GM23338 (cell line): Measurements from ENCODE around the gene FRYL. TPM values are rescaled to one million over a fixed set of nuclear protein-coding genes. Genes with fewer than 3 reads are reported as not detected.

Source experiments
- ATAC-seq: fragments of 200-7000 bp; cut with Tn5 transposase; 3 replicates; pipeline ENCODE4 v1.9.1; 2020
- DNase-seq: peaks from one replicate; pipeline ENCODE4 v3.0.0-alpha.2; 2015; ENCODE audit warnings: low spot score
- H2AFZ ChIP-seq: fragments of 200-600 bp; sonication (generic); 2 replicates; pipeline ENCODE4 v1.8.0; 2016; ENCODE audit warnings: antibody characterized with exemption, mild to moderate bottlenecking, moderate library complexity
- H3F3A ChIP-seq: fragments of 200-600 bp; sonication (generic); replicated peaks from 2 replicates; pipeline ENCODE4 v1.8.0; 2017; ENCODE audit warnings: antibody characterized with exemption, mixed run types, low read depth
- H3K27ac ChIP-seq: fragments of 200-600 bp; sonication (generic); 2 replicates; pipeline ENCODE4 v1.6.1; 2016; ENCODE audit warnings: low read depth
- H3K27me3 ChIP-seq: fragments of 200-600 bp; sonication (generic); 2 replicates; pipeline ENCODE4 v1.8.0; 2016; ENCODE audit warnings: mild to moderate bottlenecking, mixed run types, moderate library complexity; ENCODE audit not compliant: insufficient read depth
- H3K36me3 ChIP-seq: fragments of 200-600 bp; sonication (generic); 2 replicates; pipeline ENCODE4 v1.8.0; 2016; ENCODE audit warnings: mild to moderate bottlenecking; ENCODE audit not compliant: insufficient read depth
- H3K4me1 ChIP-seq: fragments of 200-600 bp; sonication (generic); 2 replicates; pipeline ENCODE4 v1.8.0; 2016; ENCODE audit warnings: mild to moderate bottlenecking, moderate library complexity; ENCODE audit not compliant: insufficient read depth
- H3K4me2 ChIP-seq: fragments of 200-600 bp; sonication (generic); 2 replicates; pipeline ENCODE4 v1.7.1; 2017; ENCODE audit warnings: mixed run types
- H3K4me3 ChIP-seq: fragments of 200-600 bp; sonication (generic); 2 replicates; pipeline ENCODE4 v1.6.1; 2016; ENCODE audit warnings: mixed run types
- H3K79me2 ChIP-seq: fragments of 200-600 bp; sonication (generic); replicated peaks from 2 replicates; pipeline ENCODE4 v1.8.0; 2017; ENCODE audit warnings: mild to moderate bottlenecking; ENCODE audit not compliant: insufficient read depth
- H3K9me2 ChIP-seq: fragments of 200-600 bp; sonication (generic); 2 replicates; pipeline ENCODE4 v1.8.0; 2017; ENCODE audit not compliant: insufficient read depth
- H4K20me1 ChIP-seq: fragments of 200-600 bp; sonication (generic); replicated peaks from 2 replicates; pipeline ENCODE4 v1.8.0; 2017; ENCODE audit warnings: mild to moderate bottlenecking; ENCODE audit not compliant: insufficient read depth
- H3K27ac Mint-ChIP-seq: 2 replicates; pipeline ENCODE4 v1.8.0; 2020; ENCODE audit warnings: inconsistent platforms, mild to moderate bottlenecking, moderate library complexity, mixed read lengths
- H3K27me3 Mint-ChIP-seq: 3 replicates; pipeline ENCODE4 v1.8.0; 2022; ENCODE audit warnings: low read depth, mild to moderate bottlenecking, moderate library complexity, mixed read lengths, inconsistent platforms; ENCODE audit not compliant: insufficient read depth, poor library complexity
- H3K36me3 Mint-ChIP-seq: 3 replicates; pipeline ENCODE4 v1.8.0; 2021; ENCODE audit warnings: low read depth, mild to moderate bottlenecking, inconsistent platforms, moderate library complexity, mixed read lengths
- H3K4me1 Mint-ChIP-seq: 3 replicates; pipeline ENCODE4 v1.8.0; 2020; ENCODE audit warnings: mild to moderate bottlenecking, inconsistent platforms, mixed read lengths
- H3K4me3 Mint-ChIP-seq: 3 replicates; pipeline ENCODE4 v1.8.0; 2021; ENCODE audit warnings: moderate library complexity, mild to moderate bottlenecking, inconsistent platforms, mixed read lengths
- H3K9me3 Mint-ChIP-seq: 3 replicates; pipeline ENCODE4 v1.8.0; 2020; ENCODE audit warnings: moderate library complexity, mild to moderate bottlenecking, inconsistent platforms, mixed read lengths
- CREB1 ChIP-seq: fragments of 250-450 bp; sonication (Bioruptor Pico); IDR thresholded peaks from 2 replicates; pipeline ENCODE4 v1.5.0; 2020; ENCODE audit warnings: low read depth, mild to moderate bottlenecking, moderate library complexity
- CTCF ChIP-seq, 2 experiments: fragments of 200-600 bp in 1 of 2; sonication (generic) in 1 of 2; conservative IDR thresholded peaks; 2 replicates each; pipeline versions ENCODE4 v1.5.1 to v1.6.1; 2016 to 2017; ENCODE audit warnings: antibody characterized with exemption in 2 of 2, low read depth in 2 of 2, mild to moderate bottlenecking in 2 of 2, moderate library complexity in 1 of 2
- ETS1 ChIP-seq: IDR thresholded peaks from 2 replicates; pipeline ENCODE4 v1.6.1; 2016; ENCODE audit warnings: antibody characterized with exemption
- EZH2 ChIP-seq: fragments of 200-600 bp; sonication (generic); IDR thresholded peaks from one replicate; pipeline ENCODE4 v1.8.0; 2017; ENCODE audit warnings: antibody characterized with exemption, mild to moderate bottlenecking, low read depth; ENCODE audit not compliant: unreplicated experiment
- EZH2phosphoT487 ChIP-seq: fragments of 200-600 bp; sonication (generic); IDR thresholded peaks from one replicate; pipeline ENCODE4 v1.8.1; 2018; ENCODE audit warnings: antibody characterized with exemption; ENCODE audit not compliant: unreplicated experiment
- JUNB ChIP-seq: IDR thresholded peaks from one replicate; pipeline ENCODE4 v1.6.1; 2016; ENCODE audit warnings: antibody characterized with exemption; ENCODE audit not compliant: unreplicated experiment
- NANOG ChIP-seq: IDR thresholded peaks from 2 replicates; pipeline ENCODE4 v1.6.1; 2016; ENCODE audit warnings: antibody characterized with exemption, borderline replicate concordance
- POLR2AphosphoS5 ChIP-seq: IDR thresholded peaks from 2 replicates; pipeline ENCODE4 v1.6.1; 2016; ENCODE audit warnings: antibody characterized with exemption, low read depth
- REST ChIP-seq: IDR thresholded peaks from one replicate; pipeline ENCODE4 v1.6.1; 2018; ENCODE audit warnings: antibody characterized with exemption; ENCODE audit not compliant: unreplicated experiment
- STAT1 ChIP-seq: IDR thresholded peaks from one replicate; pipeline ENCODE4 v1.6.1; 2016; ENCODE audit warnings: antibody characterized with exemption; ENCODE audit not compliant: unreplicated experiment
- ZNF114 ChIP-seq: fragments of 250-450 bp; sonication (Bioruptor Pico); IDR thresholded peaks from 2 replicates; pipeline ENCODE4 v1.5.0; 2020; ENCODE audit warnings: mild to moderate bottlenecking, moderate library complexity
- ZNF331 ChIP-seq: fragments of 250-450 bp; sonication (Bioruptor Pico); IDR thresholded peaks from 2 replicates; pipeline ENCODE4 v1.5.0; 2020; ENCODE audit warnings: low read depth, mild to moderate bottlenecking, moderate library complexity
- ZNF462 ChIP-seq: fragments of 250-450 bp; sonication (Bioruptor Pico); IDR thresholded peaks from 2 replicates; pipeline ENCODE4 v1.5.0; 2020; ENCODE audit warnings: mild to moderate bottlenecking, moderate library complexity
- polyA plus RNA-seq: library from polyadenylated mRNA; unstranded; fragments of >200 nt; fragmentation: Nextera tagmentation; extraction: Ambion mirVana; gene quantifications from 2 replicates; pipeline ENCODE4 v1.2.1, GENCODE V29; 2016
- total RNA-seq: library from RNA; depleted of rRNA; stranded (reverse); fragments of >200 nt; shearing (Covaris generic); gene quantifications from 2 replicates; pipeline ENCODE4 v1.2.3, GENCODE V29; 2014

Gene FRYL
- total and polyA plus RNA-seq, 2 experiments from 2014 or later: 30.7 to 53.3 TPM

GRCh38 chr4:48766131-48766792, 13.8 kb downstream of the FRYL start:
- Mint-ChIP-seq H3K36me3 (peaks cover 3% of the 10 kb centered on the region; the same call in 1 of the 3 replicates), H3K4me1 (peaks cover 13% of the 10 kb centered on the region), H3K27ac (no peak overlapping the region), H3K9me3 (no peaks in the 10 kb centered on the region; the same call in 2 of the 3 replicates), H3K4me3 (no peak overlapping the region), H3K27me3 (peaks cover 5% of the 10 kb centered on the region)
- TF ChIP-seq STAT1: no peak
- TF ChIP-seq CTCF (conservative IDR thresholded peaks at IDR 0.05; ENCODE audit: low read depth in 2 of 2): no peak
- TF ChIP-seq EZH2phosphoT487: no peak
- no peak for TF ChIP-seq ZNF114 (CRISPR knock-in tag)
- no peak for TF ChIP-seq ETS1
- no peak for TF ChIP-seq ZNF462 (CRISPR knock-in tag)
- TF ChIP-seq ZNF331: no peak
- TF ChIP-seq POLR2AphosphoS5: no peak
- no peak for TF ChIP-seq CREB1
- TF ChIP-seq EZH2: no peak
- no peak for TF ChIP-seq JUNB
- TF ChIP-seq REST: no peak
- TF ChIP-seq NANOG: no peak
- DNase-seq (no peak), ATAC-seq (no peak)
- Histone ChIP-seq H3K4me3 (no peak overlapping the region), H2AFZ (no peak overlapping the region), H3K27ac (no peak overlapping the region), H3K36me3 (no peaks in the 10 kb centered on the region), H3K9me2 (no peaks in the 10 kb centered on the region), H3K4me2 (no peak overlapping the region), H3K4me1 (peaks cover 8% of the 10 kb centered on the region; the same call in 1 of the 2 replicates), H3K27me3 (no peaks in the 10 kb centered on the region), H3F3A (no peaks in the 10 kb centered on the region), H3K79me2 (peaks cover 100% of the 10 kb centered on the region), H4K20me1 (peaks cover 22% of the 10 kb centered on the region)
